Activated T-helper 1 cell treated with anti-CD3 and anti-CD28 coated beads, Interleukin-2, amount 50 U/mL, for 16 hours (primary cell): Measurements from ENCODE around the gene ATP5PD.
"Not testable (repeated sequence)": the region's sequence is repeated elsewhere in the genome, so short reads cannot be mapped to it uniquely, and the experiment has no call there.

ENCODE experiments used
- DNase-seq, 2 donors: peaks; one replicate each; pipeline ENCODE4 v3.0.0-alpha.2; 2020; ENCODE audit warnings: low read depth in 1 of 2, low spot score in 1 of 2

Gene ATP5PD

DNA sequence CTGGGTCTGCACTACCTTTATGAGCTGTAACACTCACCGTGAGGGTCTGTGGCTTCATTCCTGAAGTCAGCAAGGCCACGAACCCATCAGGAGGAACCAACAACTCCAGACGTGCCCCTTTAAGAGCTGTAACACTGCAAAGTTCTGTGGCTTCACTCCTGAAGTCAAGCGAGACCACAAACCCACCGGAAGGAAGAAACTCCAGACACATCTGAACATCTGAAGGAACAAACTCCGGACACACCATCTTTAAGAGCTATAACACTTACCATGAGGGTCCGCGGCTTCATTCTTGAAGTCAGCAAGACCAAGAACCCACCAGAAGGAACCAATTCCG, 21.4 kb downstream of the ATP5PD start:
- DNase-seq = not testable (repeated sequence)

DNA sequence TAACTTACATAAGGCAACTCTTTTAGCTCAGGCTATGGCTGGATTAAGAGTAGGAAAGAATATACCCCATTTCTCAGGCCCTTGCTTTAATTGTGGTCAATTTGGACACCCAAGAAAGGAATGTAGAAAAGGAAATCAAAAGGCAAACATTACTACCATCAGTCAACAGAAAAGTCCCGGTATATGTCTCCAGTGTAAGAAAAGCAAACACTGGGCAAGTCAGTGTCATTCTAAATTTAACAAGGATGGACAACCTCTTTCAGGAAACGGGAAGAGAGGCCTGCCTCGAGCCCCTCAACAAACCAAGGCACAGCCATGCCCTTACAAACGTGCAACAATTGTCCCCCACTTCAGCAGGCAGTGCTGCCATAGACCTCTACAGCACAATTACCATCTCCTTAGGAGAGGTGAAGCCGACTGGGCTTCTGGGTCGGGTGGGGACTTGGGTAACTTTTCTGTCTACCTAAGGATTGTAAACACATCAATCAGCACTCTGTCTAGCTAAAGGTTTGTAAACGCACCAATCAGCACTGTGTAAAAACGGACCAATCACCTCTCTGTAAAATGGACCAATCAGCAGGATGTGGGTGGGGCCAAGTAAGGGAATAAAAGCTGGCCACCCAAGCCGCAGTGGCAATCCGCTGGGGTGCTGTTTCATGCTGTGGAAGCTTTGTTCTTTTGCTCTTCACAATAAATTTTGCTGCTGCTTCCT, 21.9 kb downstream of the ATP5PD start:
- no peak for DNase-seq

DNA sequence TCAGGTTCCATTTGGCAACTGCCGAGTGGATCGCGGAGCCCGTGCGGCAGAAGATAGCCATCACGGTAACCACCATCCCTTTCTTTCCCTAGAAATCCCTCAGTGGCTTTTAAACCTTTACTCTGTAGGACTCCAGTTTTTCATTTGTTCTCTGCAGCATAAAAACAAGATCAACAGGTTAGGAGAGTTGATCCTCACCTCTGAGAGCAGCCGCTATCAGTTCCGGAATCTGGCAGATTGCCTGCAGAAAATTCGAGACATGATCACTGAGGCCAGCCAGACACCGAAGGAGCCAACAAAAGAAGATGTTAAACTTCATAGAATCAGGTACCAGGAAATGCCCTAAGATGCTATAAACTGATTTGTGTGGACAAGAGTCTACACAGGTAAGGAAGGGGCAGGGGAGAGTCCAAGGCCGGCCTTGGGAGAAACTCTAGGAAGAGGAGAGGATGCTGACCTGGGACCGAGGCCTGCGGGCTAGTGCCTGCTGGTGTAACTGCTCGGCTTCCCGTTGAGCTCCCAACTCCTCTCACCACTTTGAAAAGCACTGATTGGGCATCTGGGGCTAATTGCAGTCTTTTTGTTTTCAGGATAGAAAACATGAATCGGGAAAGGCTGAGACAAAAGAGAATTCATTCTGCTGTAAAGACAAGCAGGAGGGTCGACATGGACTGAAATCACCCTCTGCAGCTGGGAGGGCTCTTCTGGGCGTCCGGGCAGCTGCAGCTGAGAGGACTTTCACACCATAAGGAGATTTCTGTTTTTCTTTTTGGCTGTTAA, 26.2 kb downstream of the ATP5PD start:
- DNase-seq = no peak

DNA sequence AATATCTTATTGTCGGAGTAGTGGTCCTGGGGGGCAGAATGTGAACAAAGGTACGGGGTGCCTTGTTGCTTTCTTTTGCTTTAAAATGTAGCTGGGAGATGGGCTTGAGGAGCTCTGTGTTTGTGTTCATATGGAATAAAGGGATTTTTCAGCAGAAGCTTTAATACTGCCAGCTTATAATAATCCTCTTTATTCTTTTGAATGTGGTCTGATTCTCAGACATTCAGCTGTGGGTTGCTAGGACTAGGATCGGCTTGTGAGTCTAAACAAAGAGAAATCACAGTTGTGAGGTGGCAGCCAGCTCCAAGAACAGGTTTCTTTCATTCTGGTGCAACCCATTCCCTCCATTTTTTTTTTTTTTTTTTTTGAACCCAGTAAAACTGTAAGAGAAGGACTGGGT, 27.1 kb downstream of the ATP5PD start:
- DNase-seq = no peak

DNA sequence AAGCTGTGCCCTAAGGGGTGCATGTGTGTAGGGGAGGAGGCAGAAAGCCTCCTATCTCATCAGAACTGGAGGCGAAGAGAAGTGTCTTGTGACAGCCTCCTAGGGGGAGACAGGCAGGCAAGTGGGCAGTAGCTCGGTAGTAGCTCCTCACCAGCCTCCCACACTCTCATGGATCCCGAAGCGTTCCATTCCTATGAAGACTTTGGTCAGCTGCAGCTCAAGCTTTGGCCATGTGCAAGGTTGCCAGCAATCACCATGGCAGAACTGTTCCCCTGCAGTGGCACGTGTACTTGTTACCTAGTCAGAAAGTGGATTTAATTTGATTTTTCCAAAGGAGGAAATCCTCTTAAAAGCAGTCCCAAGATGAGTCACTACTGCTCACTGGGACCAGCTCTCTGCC, 27.6 kb downstream of the ATP5PD start:
- no peak for DNase-seq

DNA sequence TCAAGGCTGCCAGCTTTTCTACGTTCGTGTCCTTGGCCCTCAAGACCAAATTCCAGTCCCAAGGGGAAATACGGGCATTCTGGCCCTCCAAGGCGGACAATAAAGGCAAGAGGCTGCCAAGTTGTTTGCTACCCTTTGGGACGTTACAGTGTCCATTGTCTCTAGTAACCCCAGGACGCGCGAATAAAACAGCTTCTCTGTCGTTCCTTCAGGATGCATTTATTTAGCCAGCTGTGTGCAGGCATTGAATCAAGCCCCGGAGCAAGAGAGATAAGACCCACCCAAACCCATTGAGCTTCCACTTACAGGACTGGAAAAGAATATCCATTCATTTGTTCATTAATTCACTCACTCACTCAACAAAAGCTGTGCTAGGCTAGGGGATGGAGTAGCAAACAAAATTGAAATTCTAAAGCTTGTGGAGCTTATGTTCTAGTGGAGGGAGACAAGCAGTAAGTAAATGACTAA, 33.6 kb downstream of the ATP5PD start:
- no peak for DNase-seq

DNA sequence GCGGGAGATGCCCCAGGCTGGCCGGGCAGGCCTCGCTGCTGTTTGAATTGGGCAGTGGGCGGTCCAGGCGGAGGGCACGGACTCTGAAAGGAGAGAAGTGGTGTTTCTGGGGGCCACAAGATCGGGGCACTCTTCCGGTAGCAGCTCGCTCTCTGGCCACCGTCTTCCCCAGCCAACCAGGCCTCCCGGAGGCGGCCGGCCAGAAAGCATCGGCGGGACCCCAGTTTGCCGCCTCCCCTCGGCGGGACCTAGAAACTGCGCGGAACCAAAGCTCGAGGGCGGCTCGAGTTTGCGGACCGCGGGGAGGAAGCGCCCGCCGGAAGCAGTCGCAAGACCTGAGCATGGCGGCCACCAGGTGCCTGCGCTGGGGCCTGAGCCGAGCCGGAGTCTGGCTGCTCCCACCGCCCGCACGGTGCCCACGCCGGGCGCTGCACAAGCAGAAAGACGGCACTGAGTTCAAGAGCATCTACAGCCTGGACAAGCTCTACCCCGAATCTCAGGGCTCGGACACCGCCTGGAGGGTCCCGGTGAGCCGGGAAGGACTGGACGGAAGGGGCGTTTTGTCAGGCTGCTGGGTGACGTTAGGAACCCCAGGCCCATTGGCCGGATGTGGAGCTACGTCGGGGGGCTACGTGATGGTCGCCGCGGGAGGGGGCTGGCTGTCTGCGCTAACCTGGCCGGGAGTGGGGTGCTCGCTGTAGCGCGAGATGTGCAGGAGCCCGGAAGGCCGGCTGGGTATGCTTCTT, 34.2 kb downstream of the ATP5PD start, which contains the start of gene MRPL58:
TSS of gene MRPL58 (plus strand) at position 325 of the 746 bp plus-strand sequence. CDS start at position 342, 17 bp downstream.
- peak; percentile 59 to 70 for DNase-seq

DNA sequence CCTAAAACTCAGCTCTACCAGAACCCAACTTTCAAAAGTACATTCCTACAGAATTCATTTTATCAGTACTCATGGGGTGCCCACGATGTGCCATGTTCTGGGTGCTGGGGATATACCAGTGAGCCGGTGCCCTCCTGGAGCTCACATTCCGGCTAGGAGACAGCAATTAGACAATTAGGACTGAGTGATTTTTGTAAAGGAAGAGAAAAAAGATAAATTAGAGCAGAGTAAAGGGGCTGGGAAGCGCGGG, 34.7 kb downstream of the ATP5PD start:
- no peak for DNase-seq

DNA sequence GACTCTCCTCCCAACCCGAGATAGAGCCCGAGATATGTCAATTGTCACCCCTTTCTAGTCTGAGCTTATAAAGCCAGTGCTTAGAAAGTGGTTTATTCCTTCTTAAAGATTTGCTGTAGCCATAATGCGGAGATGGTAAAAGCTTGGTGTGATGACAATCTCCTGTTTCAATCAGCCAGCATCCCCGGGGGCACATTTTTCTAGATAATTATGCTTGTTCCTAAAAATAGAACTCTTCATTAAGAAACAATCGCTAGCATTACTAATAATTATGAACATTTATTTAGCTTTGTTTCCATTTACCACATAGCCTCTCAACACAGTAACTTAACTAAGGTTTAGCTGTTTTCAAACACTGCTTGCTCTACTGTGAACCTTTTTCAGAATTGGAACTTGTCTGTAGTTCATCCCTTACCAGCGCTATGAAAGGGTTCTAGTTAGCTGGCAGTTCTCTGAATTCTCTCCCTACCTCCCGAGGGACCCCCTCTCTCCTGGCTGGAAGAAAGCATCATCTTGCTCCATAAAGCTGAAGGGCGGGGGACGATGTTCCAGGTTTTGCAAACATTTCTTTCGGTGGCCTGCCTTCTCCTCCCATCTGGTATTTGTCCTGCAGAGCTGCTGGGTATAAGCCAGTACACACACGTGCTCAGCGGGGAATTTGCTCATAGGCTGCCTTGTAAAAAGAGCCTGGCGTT, 35.2 kb downstream of the ATP5PD start:
- DNase-seq = no peak

DNA sequence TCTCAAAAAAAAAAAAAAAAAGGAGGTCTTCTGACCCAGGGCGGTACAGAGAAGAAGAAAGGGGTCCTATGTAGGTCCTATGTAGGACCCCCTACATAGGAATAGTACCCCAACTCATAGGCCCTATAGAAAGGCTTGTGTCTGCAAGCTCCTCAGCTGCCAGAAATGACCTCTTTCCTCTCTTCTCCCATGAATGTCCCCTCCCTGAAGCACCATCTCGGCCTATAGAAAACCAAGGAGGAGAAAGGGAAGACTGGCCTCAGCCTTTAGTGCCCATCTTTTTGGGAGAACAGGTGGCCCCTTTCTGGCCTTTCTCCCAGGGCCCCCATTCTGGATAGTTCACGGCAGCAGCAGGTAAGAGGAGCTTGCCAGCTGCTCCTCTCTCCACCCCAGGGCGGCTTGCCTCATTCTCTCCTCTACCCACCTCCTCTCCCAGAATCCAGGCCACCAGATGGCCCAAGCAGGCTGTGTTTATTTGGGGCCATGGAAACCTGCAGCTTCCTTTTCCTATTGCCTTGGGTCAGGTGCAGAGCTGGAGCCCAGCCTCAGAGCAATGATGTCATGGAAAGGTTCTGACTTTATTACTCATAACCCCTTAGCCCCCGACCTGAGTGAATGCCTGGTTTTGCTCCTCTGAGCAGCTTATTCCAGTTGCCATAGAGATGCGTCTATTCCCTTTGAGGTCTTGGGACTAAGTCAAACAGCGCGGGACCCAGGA, 35.9 kb downstream of the ATP5PD start:
- DNase-seq = no peak

DNA sequence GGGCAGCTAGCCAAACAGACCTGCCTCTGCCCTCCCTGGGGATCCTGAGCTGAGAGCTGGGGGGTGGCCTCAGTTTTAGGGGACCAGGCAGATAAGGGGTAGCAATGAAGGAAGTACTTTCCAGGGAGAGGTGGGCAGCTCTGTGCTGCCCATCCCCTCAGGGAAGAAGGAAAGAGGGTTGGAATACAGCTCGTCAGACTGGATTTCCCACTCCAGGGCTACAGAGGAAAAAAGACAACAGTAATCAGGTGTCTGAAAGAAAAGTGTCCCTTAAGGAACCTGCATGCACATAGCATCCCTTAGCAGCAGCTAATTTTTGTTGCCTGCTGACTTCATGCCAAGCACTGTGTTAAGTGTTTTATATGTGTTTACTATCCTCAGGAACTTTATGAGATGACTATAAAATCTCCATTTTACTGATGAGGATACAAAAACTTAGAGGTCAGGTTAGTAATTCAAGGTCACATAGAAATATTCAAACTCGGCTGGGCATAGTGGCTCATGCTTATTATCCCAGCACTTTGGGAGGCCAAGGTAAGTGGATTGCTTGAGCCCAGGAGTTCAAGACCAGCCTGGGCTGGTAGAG, 37.5 kb downstream of the ATP5PD start:
- DNase-seq = no peak

DNA sequence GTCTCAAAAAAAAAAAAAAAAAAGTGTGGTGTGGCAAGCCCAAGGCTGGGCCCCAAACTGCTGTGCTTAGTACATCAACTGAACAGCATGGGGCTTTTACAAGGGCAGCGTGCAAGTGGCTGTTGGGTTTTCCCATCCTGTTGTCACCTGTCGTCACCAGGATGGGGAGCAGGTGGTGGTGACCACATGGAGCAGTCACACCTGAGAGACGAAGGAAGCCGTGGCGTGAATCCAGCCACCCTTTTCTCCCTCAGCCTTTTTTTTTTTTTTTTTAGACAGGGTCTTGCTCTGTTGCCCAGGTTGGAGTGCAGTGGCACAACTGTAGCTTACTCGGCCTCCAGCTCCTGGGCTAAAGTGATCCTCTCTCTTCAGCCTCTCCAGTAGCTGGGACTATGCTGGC, 38.4 kb downstream of the ATP5PD start:
- no peak for DNase-seq

DNA sequence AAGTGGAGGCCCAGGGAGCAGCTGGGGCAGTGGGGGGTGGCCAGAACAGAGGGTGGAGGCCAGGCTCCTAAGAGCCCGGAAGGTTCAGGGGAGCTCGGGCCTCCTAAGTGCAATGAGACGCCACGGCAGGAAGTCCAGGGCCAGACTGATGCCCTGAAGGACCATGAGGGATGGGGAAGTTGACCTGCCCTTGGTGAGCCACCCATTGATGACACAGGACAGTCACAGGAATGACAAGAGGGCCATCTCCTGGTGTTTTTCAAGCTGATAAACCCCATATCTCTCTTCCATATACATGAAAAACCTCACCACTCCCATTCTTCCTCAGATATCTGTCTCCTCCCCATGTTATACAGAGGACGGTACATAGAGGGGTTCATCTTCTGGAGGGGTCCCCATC, 40.1 kb downstream of the ATP5PD start:
- no peak for DNase-seq

DNA sequence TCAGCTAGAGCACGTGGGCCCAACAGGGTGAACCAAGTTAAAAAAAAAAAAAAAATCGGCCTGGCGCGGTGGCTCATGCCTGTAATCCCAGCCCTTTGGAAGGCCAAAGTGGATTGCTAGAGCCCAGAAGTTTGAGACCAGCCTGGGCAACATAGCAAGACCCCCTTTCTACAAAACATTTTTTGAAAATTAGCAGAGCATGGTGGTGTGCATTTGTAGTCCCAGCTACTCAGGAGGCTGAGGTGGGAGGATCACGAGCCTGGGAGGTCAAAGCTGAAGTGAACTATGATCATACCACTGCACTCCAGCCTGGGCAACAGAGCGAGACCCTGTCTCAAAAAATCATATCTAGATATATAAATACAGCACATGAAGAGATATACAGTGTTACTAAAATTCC, 40.7 kb downstream of the ATP5PD start:
- DNase-seq = not testable (repeated sequence)

DNA sequence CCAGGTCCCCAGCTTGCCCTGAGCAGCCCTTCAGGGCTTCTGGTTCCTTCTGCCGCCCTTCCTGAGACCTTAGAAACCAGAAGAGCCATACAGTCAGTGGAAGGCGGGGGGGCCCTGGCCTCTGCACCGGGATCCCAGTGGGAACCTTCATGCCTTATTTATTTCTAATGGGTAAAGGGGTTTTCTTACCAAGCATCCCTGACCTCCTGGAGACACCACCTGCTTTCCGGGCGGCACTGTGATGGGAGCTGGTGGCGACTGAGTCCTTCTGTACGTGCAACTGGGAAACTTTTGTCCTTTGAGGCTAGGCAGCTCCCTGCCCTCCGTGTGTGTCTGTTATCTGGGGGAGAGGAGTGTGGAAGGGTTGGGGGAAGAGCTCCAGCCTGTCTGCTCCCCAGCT, 41.5 kb downstream of the ATP5PD start:
- no peak for DNase-seq

DNA sequence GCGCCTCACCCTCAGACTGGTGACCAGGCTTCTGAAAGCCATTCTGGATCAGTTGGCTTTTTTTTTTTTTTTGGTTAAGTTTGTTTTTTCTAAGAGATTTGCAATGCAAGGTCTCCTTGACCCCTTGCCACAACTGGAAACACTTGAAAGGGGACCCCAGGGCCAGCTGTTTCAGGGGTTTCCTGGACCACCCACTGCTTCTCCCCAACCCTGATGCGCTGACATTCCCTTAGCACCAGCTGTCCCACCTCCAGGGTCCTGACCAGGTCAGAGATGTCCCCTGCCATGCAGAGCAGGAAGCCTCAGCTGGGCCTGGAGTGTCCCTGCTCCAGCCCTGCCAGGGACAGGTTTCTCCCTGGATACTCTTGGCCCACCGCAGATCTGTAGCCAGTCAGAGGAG, 42.4 kb downstream of the ATP5PD start:
- no peak for DNase-seq

DNA sequence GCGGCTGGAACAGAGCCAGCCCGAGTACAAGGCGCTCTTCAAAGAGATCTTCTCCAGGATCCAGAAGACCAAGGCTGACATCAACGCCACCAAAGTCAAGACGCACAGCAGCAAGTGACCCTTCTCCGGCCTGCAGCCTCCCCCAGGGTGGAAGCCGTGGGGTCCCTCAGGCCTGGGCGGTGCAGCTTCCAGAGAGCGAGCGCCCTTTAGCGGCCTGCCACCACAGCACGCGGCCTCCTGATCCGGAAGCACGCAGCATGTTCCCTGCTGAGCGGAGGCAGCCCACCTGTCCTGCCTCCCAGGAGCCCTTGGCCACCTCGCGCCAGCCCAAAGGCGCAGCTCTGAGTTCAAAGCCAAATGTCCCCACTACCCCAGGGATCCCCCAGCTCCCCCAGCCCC, 42.8 kb downstream of the ATP5PD start:
- DNase-seq = no peak

DNA sequence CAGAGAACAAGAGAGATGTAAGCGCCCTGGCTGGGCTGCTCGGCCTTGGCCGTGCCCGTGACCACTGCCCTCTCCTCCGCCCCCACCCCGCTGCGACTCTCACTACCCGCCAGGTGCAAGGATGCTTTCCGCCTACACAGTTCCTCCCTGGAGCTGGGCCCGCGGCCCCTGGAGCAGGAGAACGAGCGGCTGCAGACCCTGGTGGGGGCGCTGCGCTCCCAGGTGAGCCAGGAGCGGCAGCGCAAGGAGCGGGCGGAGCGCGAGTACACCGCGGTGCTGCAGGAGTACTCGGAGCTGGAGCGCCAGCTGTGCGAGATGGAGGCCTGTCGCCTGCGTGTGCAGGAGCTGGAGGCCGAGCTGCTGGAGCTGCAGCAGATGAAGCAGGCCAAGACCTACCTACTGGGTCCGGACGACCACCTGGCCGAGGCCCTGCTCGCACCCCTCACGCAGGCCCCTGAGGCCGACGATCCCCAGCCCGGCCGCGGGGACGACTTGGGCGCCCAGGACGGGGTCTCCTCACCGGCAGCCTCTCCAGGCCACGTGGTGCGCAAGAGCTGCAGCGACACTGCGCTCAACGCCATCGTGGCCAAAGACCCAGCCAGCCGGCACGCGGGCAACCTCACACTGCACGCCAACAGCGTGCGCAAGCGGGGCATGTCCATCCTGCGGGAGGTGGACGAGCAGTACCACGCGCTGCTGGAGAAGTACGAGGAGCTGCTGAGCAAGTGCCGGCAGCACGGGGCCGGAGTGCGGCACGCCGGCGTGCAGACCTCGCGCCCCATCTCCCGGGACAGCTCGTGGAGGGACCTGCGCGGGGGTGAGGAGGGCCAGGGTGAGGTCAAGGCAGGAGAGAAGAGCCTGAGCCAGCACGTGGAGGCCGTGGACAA, 43.5 kb downstream of the ATP5PD start:
- DNase-seq = no peak
